Measurements from ENCODE around the gene LIMS1.

The LIMS1 gene

DNA sequence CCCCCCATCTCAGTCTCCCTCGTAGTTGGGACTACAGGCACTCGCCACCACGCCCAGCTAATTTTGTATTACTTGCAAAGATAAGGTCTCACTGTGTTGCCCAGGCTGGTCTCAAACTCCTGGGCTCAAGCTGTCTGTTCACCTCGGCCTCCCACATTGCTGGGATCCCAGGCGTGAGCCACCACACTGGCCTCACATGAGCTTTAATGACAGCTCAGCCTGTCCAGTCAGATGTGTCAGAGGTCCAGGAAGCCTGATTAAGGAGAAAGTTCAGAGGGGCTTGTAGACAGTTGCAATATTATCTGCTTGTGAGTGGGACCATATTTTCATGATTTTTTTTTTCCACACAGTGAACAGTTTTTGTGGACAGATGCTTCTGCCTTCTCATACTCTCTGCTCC is 82.0 kb downstream of the LIMS1 start:
- DNase-seq: no peak

- peak; percentile 75 for DNase-seq
These were observed 82.5 kb downstream of the LIMS1 start for GRCh38 chr2:108616751-108617161.

GRCh38 chr2:108617617-108618016 is 83.3 kb downstream of the LIMS1 start:
- no peak for DNase-seq

DNA sequence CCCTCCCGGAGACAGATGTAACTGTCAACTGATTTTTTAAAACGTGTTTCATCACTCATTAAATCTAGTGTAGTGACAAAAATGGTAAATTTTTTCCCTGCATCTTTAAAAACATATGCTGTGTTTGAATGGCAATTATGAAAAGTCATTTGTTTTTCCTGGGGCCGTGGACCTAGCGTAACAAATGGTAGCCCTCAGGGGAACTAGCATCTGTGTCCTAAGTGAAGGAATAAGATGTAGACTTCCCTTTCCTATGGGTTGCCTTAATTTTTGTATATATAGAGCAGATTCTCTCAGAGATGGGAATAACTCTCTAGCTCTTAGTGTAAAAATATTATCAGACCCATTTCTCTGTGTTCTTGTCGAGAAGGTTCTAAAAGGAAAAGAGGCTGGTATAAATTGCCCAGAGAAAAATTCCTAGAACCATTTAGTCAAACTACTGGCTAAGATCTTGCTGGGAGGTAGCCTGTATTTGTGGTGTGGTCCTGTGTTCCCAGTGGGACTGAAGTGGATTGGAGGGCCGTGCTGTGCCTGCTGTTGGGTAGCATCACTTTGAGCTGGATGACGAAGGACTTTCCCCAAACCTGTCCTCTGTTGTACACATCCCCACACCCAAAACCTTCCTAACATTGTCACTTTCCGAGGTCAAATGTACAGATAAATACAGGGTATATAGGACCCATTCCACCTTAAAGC is 85.8 kb downstream of the LIMS1 start:
- peak; percentile 27 for DNase-seq

GRCh38 chr2:108620656-108621055 is 86.4 kb downstream of the LIMS1 start:
- no peak for DNase-seq

DNA sequence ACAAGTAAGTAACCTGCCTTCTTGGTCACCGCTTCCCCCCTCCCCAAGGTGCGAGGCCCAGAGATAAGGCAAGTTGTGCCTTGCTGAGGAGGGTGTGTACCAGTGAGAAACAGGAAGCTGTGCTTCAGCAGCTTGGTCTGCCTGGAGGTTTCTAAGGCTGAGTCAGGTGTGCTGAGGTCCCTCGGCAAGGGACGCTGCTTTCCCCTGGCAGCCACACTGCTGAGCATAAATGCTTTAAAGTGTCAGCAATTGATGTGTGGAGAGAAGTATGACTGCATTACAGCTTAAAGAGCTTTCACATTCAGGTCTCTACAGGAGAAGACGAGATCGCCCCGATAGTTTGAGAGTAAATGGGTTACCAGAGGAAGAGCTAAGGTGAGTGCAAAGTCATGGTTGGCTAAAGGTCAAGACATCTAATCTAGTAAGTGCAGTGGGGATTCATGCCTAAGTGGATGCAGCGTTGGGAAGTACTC is 86.9 kb downstream of the LIMS1 start:
- DNase-seq: peak; percentile 72

DNA sequence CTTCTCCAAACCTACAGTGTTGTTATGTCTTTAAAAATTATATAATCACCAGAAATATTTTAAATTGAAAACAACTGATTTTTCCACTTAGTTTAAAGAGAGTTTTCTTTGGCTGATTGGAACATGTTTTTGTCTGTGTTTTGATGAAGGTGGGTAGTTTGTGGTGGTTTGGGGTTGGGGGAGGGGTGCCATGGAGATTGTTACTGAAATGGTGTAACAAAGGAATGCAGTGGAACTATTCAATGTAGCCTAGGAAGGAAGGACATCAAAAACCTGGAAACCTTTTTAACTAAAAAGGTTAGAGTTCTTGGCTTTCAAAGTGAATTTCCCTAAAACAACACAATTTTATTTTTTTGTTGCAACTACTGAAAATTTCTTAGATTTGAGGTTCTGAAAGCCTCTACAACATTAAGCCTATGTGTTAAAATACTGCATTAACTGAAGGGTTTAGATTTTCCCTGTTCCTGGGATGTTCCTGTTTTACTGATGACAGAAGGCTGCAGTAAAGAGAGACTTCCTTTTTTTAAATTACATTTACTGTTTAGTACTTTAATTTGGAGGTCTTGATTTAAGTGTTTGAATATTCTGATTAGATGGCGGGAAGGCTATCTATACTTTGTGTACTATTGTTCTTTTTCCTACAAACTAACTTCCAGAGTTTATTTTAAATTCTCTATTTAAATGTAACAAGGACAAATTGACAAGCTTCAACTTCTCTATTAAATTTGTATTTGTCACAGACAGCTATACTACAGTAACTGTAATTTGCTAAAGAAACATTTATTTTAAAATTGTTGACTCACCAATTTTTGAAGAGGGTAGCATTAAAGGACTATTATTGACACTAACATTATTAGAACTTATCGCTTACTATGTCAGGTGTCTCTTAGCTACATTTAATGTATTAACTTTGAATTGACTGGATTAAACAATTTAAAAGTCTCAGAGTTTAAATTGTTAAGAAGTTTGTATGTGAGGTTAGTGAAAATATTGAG is 87.7 kb downstream of the LIMS1 start:
- DNase-seq: peak; percentile 21

GRCh38 chr2:108623616-108624015 is 89.3 kb downstream of the LIMS1 start:
- DNase-seq: no peak

DNA sequence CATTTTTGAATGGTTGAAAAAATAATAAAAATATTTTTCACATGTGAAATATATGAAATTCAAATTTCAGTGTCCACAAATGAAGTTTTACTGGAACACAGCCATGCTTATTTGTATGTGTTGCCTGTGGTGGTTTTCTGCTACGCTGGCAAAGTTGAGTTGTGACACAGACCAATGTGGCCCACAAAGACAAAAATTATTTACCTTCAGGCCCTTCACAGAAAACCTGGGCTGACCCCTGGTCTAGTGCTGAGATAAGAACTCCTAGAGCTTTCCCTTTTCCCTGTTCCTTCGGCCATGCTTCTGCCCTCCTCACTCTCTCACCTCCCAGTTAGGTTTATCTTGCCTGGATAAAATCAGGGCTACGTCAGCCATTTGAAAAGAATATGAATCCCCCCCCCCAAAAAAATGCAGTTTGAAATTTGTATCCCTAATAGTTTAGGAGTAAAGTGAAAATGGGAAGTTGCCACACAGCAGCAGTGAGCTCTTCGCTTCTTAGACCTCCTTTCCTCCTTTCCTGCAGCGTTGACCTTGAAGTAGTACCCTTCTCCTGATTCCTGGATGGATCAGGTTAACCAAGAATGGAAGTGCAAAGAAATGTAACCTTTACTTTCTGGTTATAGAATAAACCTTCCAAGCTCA is 91.0 kb downstream of the LIMS1 start:
- DNase-seq: no peak

GRCh38 chr2:108625828-108626195 is 91.5 kb downstream of the LIMS1 start:
- DNase-seq: no peak

GRCh38 chr2:108626995-108627394 is 92.7 kb downstream of the LIMS1 start:
- no peak for DNase-seq

DNA sequence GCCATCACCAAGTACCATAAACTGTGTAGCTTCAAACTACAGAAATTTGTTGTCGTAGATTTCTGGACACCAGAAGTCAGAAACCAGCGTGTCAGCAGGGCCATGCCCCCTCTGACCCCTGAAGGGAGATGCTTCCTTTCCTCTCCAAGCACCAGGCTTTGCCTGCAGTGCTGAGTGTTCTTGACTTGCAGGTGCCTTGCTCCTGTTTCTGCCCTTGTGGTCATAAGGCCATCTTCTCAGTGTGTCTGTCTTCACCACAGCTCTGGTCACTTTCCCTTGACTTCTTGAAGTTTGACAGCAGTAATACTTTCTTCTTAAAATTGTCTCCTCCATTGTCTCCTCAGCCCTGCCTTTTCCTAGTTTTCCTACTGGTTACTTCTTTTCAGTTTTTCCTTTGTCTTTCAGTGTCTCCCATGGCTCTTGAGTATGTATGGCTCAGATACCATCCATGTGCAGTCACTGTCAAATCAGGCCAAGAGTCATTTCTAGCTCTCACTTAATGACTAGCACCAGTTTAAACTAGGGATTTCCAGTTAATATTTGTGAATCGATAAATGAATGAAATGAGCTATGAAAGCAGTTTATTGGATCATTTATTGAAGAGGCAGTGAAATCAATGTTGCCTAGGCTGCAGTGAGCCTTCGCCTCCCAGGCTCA is 93.8 kb downstream of the LIMS1 start:
- no peak for DNase-seq

DNA sequence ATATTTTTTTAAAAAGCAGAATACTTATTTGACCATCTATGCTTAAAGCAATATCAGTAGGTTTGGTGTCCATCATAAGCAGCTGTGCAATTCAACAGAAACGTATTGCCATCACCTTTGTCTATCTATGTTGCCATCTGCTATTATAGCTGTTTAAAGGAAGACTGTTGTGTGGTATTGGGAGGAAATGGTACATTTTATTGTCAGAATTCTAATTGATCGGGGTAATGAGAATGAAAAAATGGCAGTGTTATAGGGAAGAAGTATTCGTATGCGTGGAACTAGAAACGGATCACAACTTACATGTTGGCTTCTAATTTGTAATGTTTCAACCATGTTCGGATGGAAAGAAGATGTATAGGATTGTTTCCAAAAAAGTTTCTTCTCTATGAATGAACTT is 94.7 kb downstream of the LIMS1 start:
- DNase-seq: no peak

GRCh38 chr2:108629417-108629816 is 95.1 kb downstream of the LIMS1 start:
- DNase-seq: no peak

- no peak for DNase-seq
These were observed 96.5 kb downstream of the LIMS1 start for GRCh38 chr2:108630567-108631405.

GRCh38 chr2:108632332-108633160 is 98.3 kb downstream of the LIMS1 start:
- peak; percentile 92 for DNase-seq

GRCh38 chr2:108633409-108633808 is 99.1 kb downstream of the LIMS1 start:
- no peak for DNase-seq

DNA sequence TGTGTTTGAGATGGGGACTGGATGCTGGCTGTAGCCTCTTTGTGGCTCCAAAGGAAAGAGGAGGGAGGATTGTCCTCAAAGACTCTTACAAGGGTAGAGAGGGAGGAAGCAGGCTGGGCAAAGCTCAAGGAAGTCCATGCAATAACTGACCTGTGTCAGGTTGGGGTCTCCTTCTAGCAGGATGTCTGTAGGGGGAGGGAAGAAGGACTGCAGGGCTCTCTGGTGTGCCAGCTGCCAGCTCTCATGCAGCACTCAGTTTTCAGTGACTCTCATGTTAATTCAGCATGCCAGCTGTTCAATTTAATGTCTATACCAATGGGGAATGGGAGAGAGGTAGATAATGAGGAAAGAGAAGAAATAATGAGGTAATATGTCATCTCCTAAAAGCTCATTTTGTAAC is 99.7 kb downstream of the LIMS1 start:
- peak; percentile 65 for DNase-seq

DNA sequence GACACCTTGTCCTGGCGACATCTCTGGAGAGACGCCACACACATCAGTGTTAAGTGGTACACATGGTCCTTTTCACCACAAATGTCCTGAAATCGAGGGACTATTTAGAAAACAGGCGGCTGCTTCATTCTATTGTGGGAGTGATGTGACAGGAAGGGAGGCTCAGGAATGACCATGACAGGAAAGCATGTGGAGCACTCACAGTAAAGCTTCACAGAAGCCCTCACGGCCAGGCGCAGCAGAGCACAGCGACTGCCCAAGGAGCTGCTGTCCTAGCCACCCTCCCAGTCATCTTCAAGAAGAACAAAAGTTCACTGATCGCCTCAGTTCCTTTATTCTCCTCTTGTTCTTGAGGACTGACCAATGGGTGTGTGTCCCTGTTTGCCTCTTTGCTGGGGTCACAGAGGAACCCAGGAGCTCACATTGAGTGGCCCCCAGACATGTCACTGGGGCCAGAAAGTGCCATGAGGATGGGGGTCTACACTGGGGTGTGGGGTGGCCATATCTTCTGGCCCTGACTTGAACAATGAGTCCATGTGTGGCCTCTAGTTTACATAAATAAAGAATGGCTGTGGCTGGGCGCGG is 100.4 kb downstream of the LIMS1 start:
- no peak for DNase-seq

- DNase-seq: no peak
These were observed 101.5 kb downstream of the LIMS1 start for GRCh38 chr2:108635630-108636354.
